A549 treated with AZD9567 at 1 μM for 4 hours (cell line): Measurements from ENCODE around the gene GALNT8. TPM values are rescaled to one million over a fixed set of nuclear protein-coding genes. Genes with fewer than 3 reads are reported as not detected.

Source experiments
- total RNA-seq: library from RNA; stranded (reverse); fragments of 200-300 nt; extraction: Qiagen RNA extraction; gene quantifications from 5 replicates; pipeline ENCODE4 v1.2.3, GENCODE V29; 2022; ENCODE audit not compliant: insufficient read depth

The GALNT8 gene
- not detected in 5 replicates for total RNA-seq

GRCh38 chr12:4719821-4720636, at the start of gene GALNT8:
Gene GALNT8 (plus strand): TSS chr12:4720400. CDS start chr12:4720678, 278 bp downstream.

Other genes starting within 250 kb of the GALNT8 start
- gene RAD51AP1, start 181.5 kb upstream of the GALNT8 start, total RNA-seq, result 14.0 to 28.9 TPM (median 17.8 TPM) in 5 replicates
- gene DYRK4, start 158.2 kb upstream of the GALNT8 start, total RNA-seq, result 34.4 to 50.4 TPM (median 49.9 TPM) in 5 replicates
- gene AKAP3, start 71.3 kb upstream of the GALNT8 start, total RNA-seq, result 0.06 to 0.24 TPM (median 0.13 TPM) in 4 of 5 replicates, not detected in the other
- gene NDUFA9, start 71.3 kb upstream of the GALNT8 start, total RNA-seq, result 106 to 212 TPM (median 115 TPM) in 5 replicates
- not detected in 5 replicates for gene KCNA1, start 189.5 kb downstream of the GALNT8 start, total RNA-seq